Calu3 (cell line): ENCODE measurements around the gene STING1. TPM values are rescaled to one million over a fixed set of nuclear protein-coding genes. Genes with fewer than 3 reads are reported as not detected.

Source experiments
- BruUV-seq: library from RNA; stranded (reverse); fragments of 400-500 nt; replicated peaks from 2 replicates; lab custom pipeline; 2021; lab: Mats Ljungman, UMichigan
- CTCF ChIA-PET: fragments of 300-600 bp; sonication (Branson Sonifier 250); formaldehyde crosslinking; loops from one replicate; lab custom pipeline; 2022; ENCODE audit warnings: antibody characterized with exemption; lab: Charles Lee
- DNase-seq: peaks from one replicate; pipeline ENCODE4 v3.0.0; 2022
- H3K27ac Mint-ChIP-seq: one replicate; pipeline ENCODE4 v1.8.0; 2022; ENCODE audit warnings: mixed read lengths; ENCODE audit not compliant: unreplicated experiment
- H3K27me3 Mint-ChIP-seq: one replicate; pipeline ENCODE4 v1.8.0; 2022; ENCODE audit warnings: mixed read lengths; ENCODE audit not compliant: unreplicated experiment
- H3K36me3 Mint-ChIP-seq: one replicate; pipeline ENCODE4 v1.8.0; 2022; ENCODE audit warnings: mild to moderate bottlenecking, moderate library complexity, mixed read lengths; ENCODE audit not compliant: insufficient read depth, unreplicated experiment
- H3K4me1 Mint-ChIP-seq: one replicate; pipeline ENCODE4 v1.8.0; 2022; ENCODE audit warnings: mild to moderate bottlenecking, low read depth, mixed read lengths; ENCODE audit not compliant: unreplicated experiment
- H3K4me3 Mint-ChIP-seq: one replicate; pipeline ENCODE4 v1.8.0; 2022; ENCODE audit warnings: mild to moderate bottlenecking, low read depth, moderate library complexity, mixed read lengths; ENCODE audit not compliant: unreplicated experiment
- H3K9me3 Mint-ChIP-seq: one replicate; pipeline ENCODE4 v1.8.0; 2022; ENCODE audit warnings: low read depth, mixed read lengths; ENCODE audit not compliant: unreplicated experiment
- CTCF ChIP-seq: fragments of 200-600 bp; IDR thresholded peaks from one replicate; pipeline ENCODE4 v1.8.0; 2022; ENCODE audit warnings: antibody characterized with exemption; ENCODE audit not compliant: unreplicated experiment
- intact Hi-C: fragments of 100-400 bp; cut with micrococcal nuclease; formaldehyde crosslinking; loops from one replicate; pipeline ENCODE4 v1.10.0; 2022; ENCODE audit not compliant: unreplicated experiment
- total RNA-seq: library from RNA; stranded (reverse); gene quantifications from 2 replicates; pipeline ENCODE4 v1.2.3, GENCODE V29; 2022

The STING1 gene
- total RNA-seq, 1 experiment from 2014 or later: 34.1 TPM

- BruUV-seq: no TSS peak
- peak within 1 kb of the TSS; percentile 93 for H3K4me3 Mint-ChIP-seq
- CTCF ChIA-PET: interaction anchor here (0.5 to 1.3 kb wide), 9 partner anchors 9 to 1013 kb away, joined by 3 to 7 read pairs (median 4); partner anchors contain the start of gene STING1
- DNase-seq: peak; percentile 91
- TF ChIP-seq CTCF: no peak
- H3K27me3 Mint-ChIP-seq: peaks cover 21% of the 10 kb centered on the region
- intact Hi-C loops: no loop called here
- H3K36me3 Mint-ChIP-seq: peaks cover 11% of the 10 kb centered on the region
- no peaks in the 10 kb centered on the region for H3K9me3 Mint-ChIP-seq
- peaks cover 18% of the 10 kb centered on the region for H3K4me1 Mint-ChIP-seq
- peak within 1 kb of the TSS; percentile 84 for H3K27ac Mint-ChIP-seq
These were observed 43.3 kb downstream of the STING1 start, which contains the start of gene DNAJC18 for GRCh38 chr5:139439013-139439903. TSS of gene DNAJC18 (minus strand) at chr5:139439525. CDS start at chr5:139439445, 80 bp downstream.

DNA sequence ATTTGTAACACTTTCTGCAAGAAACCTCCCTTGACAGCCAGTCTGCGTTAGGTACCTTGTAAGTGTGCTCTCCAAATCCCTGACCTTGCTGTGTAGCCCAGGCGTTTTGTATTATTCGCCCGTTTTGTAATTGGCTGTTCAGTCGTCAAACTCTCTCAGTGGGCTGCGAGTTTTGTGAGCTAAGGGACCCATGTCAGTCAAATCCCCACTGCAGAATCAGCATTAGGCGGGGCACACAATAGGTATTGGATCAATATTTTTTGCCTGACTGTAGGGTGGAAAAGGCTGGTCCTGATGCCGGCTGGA, 43.9 kb downstream of the STING1 start:
- Mint-ChIP-seq H3K36me3 (peaks cover 11% of the 10 kb centered on the region), H3K27ac (no peak overlapping the region), H3K27me3 (peaks cover 21% of the 10 kb centered on the region), H3K9me3 (no peaks in the 10 kb centered on the region), H3K4me1 (peaks cover 18% of the 10 kb centered on the region), H3K4me3 (peak overlapping the region; percentile 93)
- CTCF ChIA-PET: interaction anchor here (0.5 to 1.3 kb wide), 5 partner anchors 9 to 1012 kb away, joined by 3 to 7 read pairs (median 4); partner anchors contain the start of genes SPATA24 and STING1
- no peak for TF ChIP-seq CTCF
- DNase-seq: no peak
- intact Hi-C loops: no loop called here
- no TSS peak for BruUV-seq

- no peak for TF ChIP-seq CTCF
- no peak for DNase-seq
- Mint-ChIP-seq H3K27ac (no peak overlapping the region), H3K4me3 (no peak overlapping the region), H3K27me3 (no peaks in the 10 kb centered on the region), H3K4me1 (peaks cover 18% of the 10 kb centered on the region), H3K36me3 (peaks cover 11% of the 10 kb centered on the region), H3K9me3 (no peaks in the 10 kb centered on the region)
- CTCF ChIA-PET: no interaction called here
- intact Hi-C loops: no loop called here
- BruUV-seq: no TSS peak
These were observed 46.9 kb downstream of the STING1 start for GRCh38 chr5:139435676-139436075.

- no TSS peak for BruUV-seq
- CTCF ChIA-PET: no interaction called here
- H3K27me3 Mint-ChIP-seq: no peaks in the 10 kb centered on the region
- H3K27ac Mint-ChIP-seq: no peak overlapping the region
- no peaks in the 10 kb centered on the region for H3K9me3 Mint-ChIP-seq
- DNase-seq: no peak
- H3K4me3 Mint-ChIP-seq: no peak overlapping the region
- H3K4me1 Mint-ChIP-seq: no peaks in the 10 kb centered on the region
- no peak for TF ChIP-seq CTCF
- H3K36me3 Mint-ChIP-seq: no peaks in the 10 kb centered on the region
- intact Hi-C loops: no loop called here
These were observed 50.9 kb downstream of the STING1 start for GRCh38 chr5:139431706-139432105.
